Measurements from ENCODE around the gene PRPH.

PRPH gene

DNA sequence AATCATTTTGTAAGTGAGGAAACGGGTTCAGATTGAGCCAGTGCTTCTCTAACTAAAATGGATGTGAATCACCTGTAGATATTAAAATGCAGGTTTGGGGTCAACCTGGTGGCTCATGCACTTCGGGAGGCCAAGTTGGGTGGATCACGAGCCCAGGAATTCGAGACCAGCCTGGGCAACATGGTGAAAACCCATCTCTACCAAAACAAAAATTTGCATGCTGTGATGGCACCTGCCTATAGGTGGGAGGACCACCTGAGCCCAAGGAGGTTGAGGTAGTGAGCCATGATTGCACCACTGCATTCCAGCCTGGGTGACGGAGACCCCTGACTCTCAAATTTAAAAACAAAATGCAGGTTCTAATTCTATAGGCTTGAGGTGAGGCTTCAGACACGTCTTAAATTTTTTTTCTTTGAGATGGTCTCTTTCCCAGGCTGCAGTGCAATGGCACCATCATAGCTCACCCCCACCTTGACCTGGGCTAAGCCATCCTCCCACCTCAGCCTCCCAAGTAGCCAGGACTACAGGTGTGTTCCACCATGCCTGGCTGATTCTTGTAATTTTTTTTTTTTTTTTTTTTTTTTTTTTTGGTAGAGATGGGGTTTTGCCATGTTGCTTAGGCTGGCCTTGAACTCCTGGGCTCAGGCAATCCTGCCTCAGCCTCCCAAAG, 21.1 kb upstream of the PRPH start:
- no peak overlapping the region for H3K4me3 ChIP-seq (ENCODE audit: low read depth, low read length)
- no peak overlapping the region for H3K4me2 ChIP-seq (ENCODE audit: low read length)
- H3K9ac ChIP-seq = no peak overlapping the region
- H3K27ac ChIP-seq = no peak overlapping the region
- H3K36me3 ChIP-seq (ENCODE audit: control insufficient read depth, insufficient read depth, low read length) = no peaks in the 10 kb centered on the region
- TF ChIP-seq, protein P1, sequence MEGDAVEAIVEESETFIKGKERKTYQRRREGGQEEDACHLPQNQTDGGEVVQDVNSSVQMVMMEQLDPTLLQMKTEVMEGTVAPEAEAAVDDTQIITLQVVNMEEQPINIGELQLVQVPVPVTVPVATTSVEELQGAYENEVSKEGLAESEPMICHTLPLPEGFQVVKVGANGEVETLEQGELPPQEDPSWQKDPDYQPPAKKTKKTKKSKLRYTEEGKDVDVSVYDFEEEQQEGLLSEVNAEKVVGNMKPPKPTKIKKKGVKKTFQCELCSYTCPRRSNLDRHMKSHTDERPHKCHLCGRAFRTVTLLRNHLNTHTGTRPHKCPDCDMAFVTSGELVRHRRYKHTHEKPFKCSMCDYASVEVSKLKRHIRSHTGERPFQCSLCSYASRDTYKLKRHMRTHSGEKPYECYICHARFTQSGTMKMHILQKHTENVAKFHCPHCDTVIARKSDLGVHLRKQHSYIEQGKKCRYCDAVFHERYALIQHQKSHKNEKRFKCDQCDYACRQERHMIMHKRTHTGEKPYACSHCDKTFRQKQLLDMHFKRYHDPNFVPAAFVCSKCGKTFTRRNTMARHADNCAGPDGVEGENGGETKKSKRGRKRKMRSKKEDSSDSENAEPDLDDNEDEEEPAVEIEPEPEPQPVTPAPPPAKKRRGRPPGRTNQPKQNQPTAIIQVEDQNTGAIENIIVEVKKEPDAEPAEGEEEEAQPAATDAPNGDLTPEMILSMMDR (IDR thresholded peaks at IDR 0.05) = no peak
- H3K9me3 ChIP-seq (ENCODE audit: control insufficient read depth, low read length) = no peaks in the 10 kb centered on the region
- H3K79me2 ChIP-seq = no peaks in the 10 kb centered on the region
- no peak overlapping the region for H2AFZ ChIP-seq
- no peaks in the 10 kb centered on the region for H3K27me3 ChIP-seq (ENCODE audit: control insufficient read depth, insufficient read depth, low read length)
- H3K4me1 ChIP-seq = peaks cover under 1% of the 10 kb centered on the region

DNA sequence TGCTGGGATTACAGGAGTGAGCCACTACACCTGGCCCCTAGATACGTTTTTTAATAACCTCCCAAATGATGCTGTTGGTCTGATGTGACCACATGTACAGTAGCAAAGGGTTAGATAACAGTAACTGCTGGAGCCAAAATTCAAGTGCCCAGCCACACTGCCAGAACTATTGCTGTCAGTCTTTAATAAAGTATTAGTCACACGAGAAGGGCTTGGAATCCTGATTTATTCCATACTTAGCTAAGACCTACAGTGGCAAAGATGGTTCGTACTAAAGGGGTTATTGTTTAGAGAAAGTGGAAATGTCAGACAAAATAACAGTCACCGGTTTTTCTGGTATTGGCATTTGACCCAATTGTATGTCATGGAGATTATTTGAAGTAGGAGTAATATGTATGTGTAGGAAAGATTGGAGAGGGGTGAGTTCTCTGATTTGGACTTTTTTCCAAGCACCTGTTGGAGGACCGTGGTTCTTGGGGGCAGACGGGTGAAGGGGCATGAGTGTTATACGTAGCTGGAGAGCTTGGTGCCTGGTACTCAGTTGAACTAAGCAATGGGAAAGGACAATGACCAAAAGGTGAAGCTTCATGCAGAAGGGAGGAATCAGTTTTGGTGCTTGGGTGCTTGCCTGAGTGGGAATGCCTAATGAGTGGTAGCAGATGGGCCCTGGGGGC, 20.4 kb upstream of the PRPH start:
- Histone ChIP-seq H3K27ac (no peak overlapping the region), H3K4me1 (no peaks in the 10 kb centered on the region), H3K9ac (no peak overlapping the region), H3K4me3 (ENCODE audit: low read depth, low read length) (no peak overlapping the region), H3K36me3 (ENCODE audit: control insufficient read depth, insufficient read depth, low read length) (no peaks in the 10 kb centered on the region), H3K27me3 (ENCODE audit: control insufficient read depth, insufficient read depth, low read length) (no peaks in the 10 kb centered on the region), H3K4me2 (ENCODE audit: low read length) (no peak overlapping the region), H2AFZ (no peak overlapping the region), H3K79me2 (no peaks in the 10 kb centered on the region), H3K9me3 (ENCODE audit: control insufficient read depth, low read length) (no peaks in the 10 kb centered on the region)
- TF ChIP-seq, protein P1 (IDR thresholded peaks at IDR 0.05) = no peak

DNA sequence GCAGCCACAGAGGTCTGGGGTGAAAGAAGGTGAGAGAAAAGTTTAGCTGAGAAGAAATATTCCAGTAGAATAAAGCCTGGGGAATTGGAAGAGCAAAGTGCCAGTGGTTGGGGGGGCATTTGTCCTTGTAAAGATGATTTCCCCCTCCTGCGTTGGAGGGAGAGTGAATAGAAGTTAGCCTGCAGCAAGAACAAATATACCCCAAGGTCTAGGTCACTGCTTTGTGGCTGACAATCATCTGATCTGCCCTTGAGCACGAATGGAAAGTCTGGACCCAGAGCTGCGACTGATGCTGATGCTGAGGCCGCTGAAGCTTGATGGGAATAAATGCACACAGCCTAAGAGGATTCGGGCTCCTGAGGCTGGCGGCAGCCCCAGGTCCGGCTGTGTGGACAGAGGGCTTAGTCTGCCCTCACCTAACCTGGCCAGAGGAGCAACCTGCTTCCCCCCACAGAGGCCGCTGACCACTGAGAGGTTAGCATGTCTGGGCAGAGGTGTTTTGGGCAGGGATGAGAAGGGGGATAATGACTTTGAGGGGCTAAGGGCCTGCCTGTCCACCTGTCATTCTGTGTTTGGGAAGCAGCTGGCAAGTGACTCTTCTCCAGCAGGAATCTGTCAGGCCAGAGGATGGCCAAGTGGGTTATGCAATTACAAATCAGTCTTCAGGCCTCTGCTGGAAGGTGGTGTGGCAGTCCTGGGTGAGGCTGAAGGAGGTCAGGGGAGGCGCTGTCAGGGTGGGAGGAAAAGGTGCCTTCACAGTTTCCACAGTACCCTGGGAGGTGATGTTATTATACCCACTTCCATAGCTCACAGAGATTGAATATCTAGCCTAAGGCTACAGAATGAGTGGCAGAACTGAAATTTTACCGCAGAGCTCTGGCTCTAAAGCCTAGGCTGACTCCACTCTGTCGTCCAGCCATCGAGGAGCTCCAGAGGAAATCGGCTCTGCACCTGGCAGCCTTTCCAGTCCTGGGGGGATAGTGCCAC, 18.4 kb upstream of the PRPH start:
- Histone ChIP-seq H3K4me2 (ENCODE audit: low read length) (no peak overlapping the region), H3K36me3 (ENCODE audit: control insufficient read depth, insufficient read depth, low read length) (no peaks in the 10 kb centered on the region), H3K4me1 (no peaks in the 10 kb centered on the region), H3K9me3 (ENCODE audit: control insufficient read depth, low read length) (no peaks in the 10 kb centered on the region), H3K27me3 (ENCODE audit: control insufficient read depth, insufficient read depth, low read length) (no peaks in the 10 kb centered on the region), H3K27ac (no peak overlapping the region), H3K79me2 (no peaks in the 10 kb centered on the region), H2AFZ (no peak overlapping the region), H3K9ac (no peak overlapping the region), H3K4me3 (ENCODE audit: low read depth, low read length) (no peak overlapping the region)
- TF ChIP-seq, protein P1 (IDR thresholded peaks at IDR 0.05) = no peak

DNA sequence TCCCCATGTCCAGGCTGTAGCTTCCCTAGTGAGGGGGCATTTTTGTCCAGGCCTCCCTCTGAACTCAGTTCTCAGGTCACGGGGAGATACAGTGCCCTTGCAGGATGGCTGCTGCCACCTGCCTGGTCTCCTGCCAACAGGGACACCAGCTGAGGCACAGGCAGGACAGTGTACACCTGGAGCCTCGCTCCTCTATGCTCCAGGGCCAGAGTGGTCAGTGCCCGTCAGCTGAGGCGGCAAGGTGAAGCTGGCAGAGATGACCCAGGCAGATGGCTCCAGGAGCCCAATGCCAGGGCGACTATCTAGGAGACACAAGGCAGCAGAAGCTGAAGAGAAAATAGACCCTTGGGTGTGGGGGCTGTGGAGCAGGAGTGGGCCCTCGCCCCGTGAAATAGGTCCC, 17.5 kb upstream of the PRPH start:
- no peak overlapping the region for H3K9ac ChIP-seq
- H3K4me3 ChIP-seq (ENCODE audit: low read depth, low read length) = no peak overlapping the region
- H3K79me2 ChIP-seq = no peaks in the 10 kb centered on the region
- H3K36me3 ChIP-seq (ENCODE audit: control insufficient read depth, insufficient read depth, low read length) = no peaks in the 10 kb centered on the region
- no peaks in the 10 kb centered on the region for H3K4me1 ChIP-seq
- H3K27ac ChIP-seq = no peak overlapping the region
- no peak overlapping the region for H3K4me2 ChIP-seq (ENCODE audit: low read length)
- H3K27me3 ChIP-seq (ENCODE audit: control insufficient read depth, insufficient read depth, low read length) = no peaks in the 10 kb centered on the region
- H3K9me3 ChIP-seq (ENCODE audit: control insufficient read depth, low read length) = no peaks in the 10 kb centered on the region
- TF ChIP-seq, protein P1 (IDR thresholded peaks at IDR 0.05) = no peak
- H2AFZ ChIP-seq = no peak overlapping the region
